IgD-negative memory B cell (primary cell): ENCODE data around the gene CAPN15. TPM values are rescaled to one million over a fixed set of nuclear protein-coding genes. Genes with fewer than 3 reads are reported as not detected.
"Not testable (repeated sequence)": the region's sequence is repeated elsewhere in the genome, so short reads cannot be mapped to it uniquely, and the experiment has no call there.

ENCODE experiments used
- H3K27ac Mint-ChIP-seq, 3 donors: one replicate each; pipeline ENCODE4 v1.8.0; 2020 to 2022; ENCODE audit warnings: mild to moderate bottlenecking in 3 of 3, mixed read lengths in 3 of 3, moderate library complexity in 1 of 3
- H3K27me3 Mint-ChIP-seq: one replicate; pipeline ENCODE4 v1.8.0; 2021; ENCODE audit warnings: mixed read lengths
- H3K36me3 Mint-ChIP-seq: one replicate; pipeline ENCODE4 v1.8.0; 2020; ENCODE audit warnings: mild to moderate bottlenecking, mixed read lengths
- H3K4me1 Mint-ChIP-seq, 3 donors: one replicate each; pipeline ENCODE4 v1.8.0; 2020 to 2022; ENCODE audit warnings: mixed read lengths in 3 of 3, mild to moderate bottlenecking in 1 of 3
- H3K4me3 Mint-ChIP-seq, 4 donors: one replicate each; pipeline ENCODE4 v1.8.0; 2020 to 2022; ENCODE audit warnings: mild to moderate bottlenecking in 4 of 4, mixed read lengths in 4 of 4, moderate library complexity in 3 of 4
- H3K9me3 Mint-ChIP-seq, 3 donors: one replicate each; pipeline ENCODE4 v1.8.0; 2020 to 2021; ENCODE audit warnings: mixed read lengths in 3 of 3, mild to moderate bottlenecking in 1 of 3
- polyA plus RNA-seq: library from polyadenylated mRNA; unstranded; fragments of 300-500 nt; fragmentation: Illumina TruSeq; gene quantifications from one replicate; pipeline ENCODE4 v1.2.3, GENCODE V29; 2021

The CAPN15 gene
- polyA plus RNA-seq, 1 donor from 2014 or later, result 9.1 TPM

GRCh38 chr16:500709-501108 lies 26.8 kb upstream of the CAPN15 start:
- Mint-ChIP-seq H3K4me1 (no peaks in the 10 kb centered on the region), H3K27me3 (no peaks in the 10 kb centered on the region), H3K36me3 (peaks cover 1% of the 10 kb centered on the region), H3K27ac (no peak overlapping the region), H3K4me3 (no peak overlapping the region), H3K9me3 (no peaks in the 10 kb centered on the region)

- H3K27ac Mint-ChIP-seq, result peak overlapping the region in 2 of 3 donors; percentile 10 to 46
- no peaks in the 10 kb centered on the region for H3K36me3 Mint-ChIP-seq
- H3K4me3 Mint-ChIP-seq, result no peak overlapping the region
- H3K27me3 Mint-ChIP-seq, result no peaks in the 10 kb centered on the region
- no peaks in the 10 kb centered on the region for H3K4me1 Mint-ChIP-seq
- no peaks in the 10 kb centered on the region for H3K9me3 Mint-ChIP-seq
Measured at GRCh38 chr16:502179-502943, 25.2 kb upstream of the CAPN15 start.

DNA sequence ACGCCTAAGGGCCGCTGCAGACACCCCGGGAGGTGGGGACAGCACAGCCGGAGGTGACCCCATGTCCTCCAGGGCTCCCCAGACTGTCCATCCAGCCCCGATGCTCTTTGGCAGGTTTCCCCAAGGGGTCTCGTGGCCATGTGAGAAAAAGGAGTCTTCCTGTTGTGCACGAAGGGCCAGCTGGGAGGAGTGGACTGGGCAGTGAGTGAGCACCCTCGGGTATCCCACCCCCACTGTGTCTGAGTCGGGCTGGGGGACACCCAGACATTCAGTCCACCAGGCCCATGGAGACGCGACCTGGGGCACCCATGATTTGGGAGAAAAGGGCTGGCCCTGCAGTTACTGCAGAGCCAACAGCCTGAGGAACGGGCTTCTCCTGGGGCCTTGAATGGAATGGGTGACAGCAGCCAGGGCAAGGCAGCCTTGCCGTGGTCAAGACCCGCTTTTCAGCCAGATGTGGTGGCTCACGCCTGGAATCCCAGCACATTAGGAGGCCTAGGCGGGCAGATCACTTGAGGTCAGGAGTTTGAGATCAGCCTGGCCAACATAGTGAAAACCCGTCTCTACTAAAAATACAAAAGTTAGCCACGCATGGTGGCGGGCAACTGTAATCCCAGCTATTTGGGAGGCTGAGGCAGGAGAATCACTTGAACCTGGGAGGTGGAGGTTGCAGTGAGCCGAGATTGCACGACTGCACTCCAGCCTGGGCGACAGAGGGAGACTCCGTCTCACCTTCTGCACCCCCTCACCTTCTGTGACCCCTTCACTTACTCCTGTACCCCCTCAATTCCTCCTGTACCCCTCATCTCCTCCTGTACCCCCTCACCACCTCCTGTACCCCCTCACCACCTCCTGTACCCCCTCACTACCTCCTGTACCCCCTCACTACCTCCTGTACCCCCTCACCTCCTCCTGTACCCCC lies 24.1 kb upstream of the CAPN15 start:
- no peaks in the 10 kb centered on the region for H3K27me3 Mint-ChIP-seq
- no peaks in the 10 kb centered on the region for H3K36me3 Mint-ChIP-seq
- H3K4me1 Mint-ChIP-seq, result no peaks in the 10 kb centered on the region
- H3K27ac Mint-ChIP-seq, result peak overlapping the region in 2 of 3 donors; percentile 10 to 46
- H3K9me3 Mint-ChIP-seq, result no peaks in the 10 kb centered on the region
- H3K4me3 Mint-ChIP-seq, result peak overlapping the region in 2 of 4 donors; percentile 58 to 65

GRCh38 chr16:505479-506245 lies 21.9 kb upstream of the CAPN15 start:
- Mint-ChIP-seq H3K27me3 (no peaks in the 10 kb centered on the region), H3K36me3 (peaks cover 4% of the 10 kb centered on the region), H3K4me3 (no peak overlapping the region), H3K27ac (no peak overlapping the region), H3K4me1 (no peaks in the 10 kb centered on the region), H3K9me3 (no peaks in the 10 kb centered on the region)

- Mint-ChIP-seq H3K27ac (no peak overlapping the region), H3K4me3 (no peak overlapping the region), H3K9me3 (no peaks in the 10 kb centered on the region), H3K36me3 (peaks cover 4% of the 10 kb centered on the region), H3K27me3 (no peaks in the 10 kb centered on the region), H3K4me1 (no peaks in the 10 kb centered on the region)
Measured at GRCh38 chr16:506246-506546, 21.3 kb upstream of the CAPN15 start.

DNA sequence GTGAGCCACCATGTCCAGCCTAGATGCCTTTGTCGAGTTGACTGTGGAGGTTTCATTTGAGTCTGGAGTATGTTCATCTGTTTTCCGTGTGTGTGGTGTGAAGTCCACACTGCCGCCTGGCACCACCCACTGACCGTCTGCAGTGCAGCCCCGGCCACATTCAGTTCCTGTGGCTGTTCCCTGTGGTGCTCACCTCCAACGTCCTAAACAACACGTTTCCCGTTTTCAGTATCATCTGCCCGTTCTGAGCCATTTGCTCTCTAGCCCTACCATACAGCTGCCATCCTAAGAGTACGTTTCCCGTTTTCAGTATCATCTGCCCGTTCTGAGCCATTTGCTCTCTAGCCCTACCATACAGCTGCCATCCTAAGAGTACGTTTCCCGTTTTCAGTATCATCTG lies 20.0 kb upstream of the CAPN15 start:
- not testable (repeated sequence) for H3K9me3 Mint-ChIP-seq

GRCh38 chr16:507996-508395 lies 19.5 kb upstream of the CAPN15 start:
- H3K27me3 Mint-ChIP-seq, result no peaks in the 10 kb centered on the region
- peaks cover 4% of the 10 kb centered on the region for H3K36me3 Mint-ChIP-seq
- no peaks in the 10 kb centered on the region for H3K9me3 Mint-ChIP-seq
- no peak overlapping the region for H3K27ac Mint-ChIP-seq
- H3K4me3 Mint-ChIP-seq, result no peak overlapping the region
- H3K4me1 Mint-ChIP-seq, result no peaks in the 10 kb centered on the region

More for the DNA sequence above, 20.0 kb upstream of the CAPN15 start:
- not testable (repeated sequence) for H3K4me1 Mint-ChIP-seq, H3K36me3 Mint-ChIP-seq, H3K4me3 Mint-ChIP-seq, H3K27me3 Mint-ChIP-seq, H3K27ac Mint-ChIP-seq

DNA sequence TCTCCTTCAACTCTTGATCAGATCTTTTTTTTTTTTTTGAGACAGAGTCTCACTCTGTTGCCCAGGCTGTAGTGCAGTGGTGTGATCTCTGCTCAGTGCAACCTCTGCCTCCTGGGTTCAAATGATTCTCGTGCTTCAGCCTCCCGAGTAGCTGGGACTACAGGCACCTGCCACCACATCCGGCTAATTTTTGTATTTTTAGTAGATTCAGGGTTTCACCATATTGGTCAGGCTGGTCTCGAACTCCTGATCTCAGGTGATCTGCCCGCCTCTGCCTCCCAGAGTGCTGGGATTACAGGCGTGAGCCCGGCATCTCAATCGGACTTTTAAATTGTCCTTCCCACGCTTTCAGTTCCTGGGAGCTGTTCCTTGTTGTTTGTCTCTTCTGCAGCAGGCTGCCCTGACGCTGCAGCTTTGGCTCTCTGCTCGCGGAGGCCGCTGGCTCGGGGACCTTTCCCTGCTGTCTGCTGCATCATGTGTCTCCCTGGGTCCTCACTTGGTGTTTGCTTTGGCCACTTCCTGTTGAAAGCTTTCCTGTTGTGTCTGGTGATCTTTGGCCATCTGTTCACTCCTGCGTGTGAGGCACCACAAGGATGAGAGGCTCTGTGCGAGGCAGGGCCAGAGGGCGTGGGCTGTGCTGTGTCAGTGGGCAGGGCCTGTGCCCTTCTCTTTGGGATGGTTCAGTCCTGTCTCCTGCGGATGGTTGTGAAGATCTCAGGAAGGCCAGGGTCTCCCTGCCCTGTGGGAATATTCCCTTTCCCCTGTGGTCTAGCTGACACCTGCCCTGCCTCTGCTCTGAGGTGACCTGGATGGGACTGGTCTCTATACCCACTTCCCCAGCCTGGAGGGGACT lies 18.4 kb upstream of the CAPN15 start:
- no peaks in the 10 kb centered on the region for H3K4me1 Mint-ChIP-seq
- H3K9me3 Mint-ChIP-seq, result no peaks in the 10 kb centered on the region
- H3K36me3 Mint-ChIP-seq, result peaks cover 4% of the 10 kb centered on the region
- H3K27ac Mint-ChIP-seq, result peak overlapping the region in 1 of 3 donors; percentile 85
- H3K4me3 Mint-ChIP-seq, result peak overlapping the region in 1 of 4 donors; percentile 44
- H3K27me3 Mint-ChIP-seq, result no peaks in the 10 kb centered on the region

DNA sequence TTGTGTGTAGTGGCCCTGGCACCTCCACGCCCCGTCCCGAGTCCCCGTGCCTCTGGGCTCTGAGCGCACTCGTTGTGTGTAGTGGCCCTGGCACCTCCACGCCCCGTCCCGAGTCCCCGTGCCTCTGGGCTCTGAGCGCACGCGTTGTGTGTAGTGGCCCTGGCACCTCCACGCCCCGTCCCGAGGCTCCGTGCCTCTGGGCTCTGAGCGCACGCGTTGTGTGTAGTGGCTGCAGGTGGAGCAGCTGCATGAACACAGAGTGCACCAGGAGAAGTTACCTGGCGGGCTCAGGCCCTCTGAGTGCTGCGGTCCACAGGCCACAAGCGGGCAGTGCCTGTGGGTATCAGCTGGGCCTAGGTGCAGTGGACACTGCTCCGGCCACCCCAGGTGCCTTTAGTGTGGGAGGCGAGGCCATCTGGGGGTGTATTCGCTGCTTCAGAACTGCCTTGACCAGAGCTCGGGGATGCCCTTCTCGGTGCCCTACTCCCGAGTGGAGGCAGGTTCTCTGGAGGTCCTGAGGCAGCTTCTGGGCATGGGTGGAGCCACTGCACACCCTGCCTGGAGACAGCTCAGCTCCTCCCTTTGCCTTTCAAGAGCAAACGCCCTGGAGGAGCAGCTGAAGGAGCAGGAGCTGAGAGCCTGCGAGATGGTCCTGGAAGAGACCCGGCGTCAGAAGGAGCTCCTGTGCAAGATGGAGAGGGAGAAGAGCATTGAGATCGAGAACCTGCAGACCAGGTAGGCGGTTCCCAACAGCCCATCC lies 17.3 kb upstream of the CAPN15 start:
- no peak overlapping the region for H3K4me3 Mint-ChIP-seq
- H3K4me1 Mint-ChIP-seq, result no peaks in the 10 kb centered on the region
- peaks cover 7% of the 10 kb centered on the region for H3K36me3 Mint-ChIP-seq
- H3K9me3 Mint-ChIP-seq, result no peaks in the 10 kb centered on the region
- H3K27me3 Mint-ChIP-seq, result no peaks in the 10 kb centered on the region
- no peak overlapping the region for H3K27ac Mint-ChIP-seq

- Mint-ChIP-seq H3K27me3 (no peaks in the 10 kb centered on the region), H3K4me3 (no peak overlapping the region), H3K36me3 (peaks cover 7% of the 10 kb centered on the region), H3K4me1 (no peaks in the 10 kb centered on the region), H3K27ac (no peak overlapping the region), H3K9me3 (no peaks in the 10 kb centered on the region)
Measured at GRCh38 chr16:512802-513201, 14.7 kb upstream of the CAPN15 start.

- H3K4me3 Mint-ChIP-seq, result no peak overlapping the region
- H3K27ac Mint-ChIP-seq, result no peak overlapping the region
- H3K36me3 Mint-ChIP-seq, result peaks cover 7% of the 10 kb centered on the region
- H3K9me3 Mint-ChIP-seq, result no peaks in the 10 kb centered on the region
- no peaks in the 10 kb centered on the region for H3K4me1 Mint-ChIP-seq
- no peaks in the 10 kb centered on the region for H3K27me3 Mint-ChIP-seq
Measured at GRCh38 chr16:513950-514349, 13.6 kb upstream of the CAPN15 start.

DNA sequence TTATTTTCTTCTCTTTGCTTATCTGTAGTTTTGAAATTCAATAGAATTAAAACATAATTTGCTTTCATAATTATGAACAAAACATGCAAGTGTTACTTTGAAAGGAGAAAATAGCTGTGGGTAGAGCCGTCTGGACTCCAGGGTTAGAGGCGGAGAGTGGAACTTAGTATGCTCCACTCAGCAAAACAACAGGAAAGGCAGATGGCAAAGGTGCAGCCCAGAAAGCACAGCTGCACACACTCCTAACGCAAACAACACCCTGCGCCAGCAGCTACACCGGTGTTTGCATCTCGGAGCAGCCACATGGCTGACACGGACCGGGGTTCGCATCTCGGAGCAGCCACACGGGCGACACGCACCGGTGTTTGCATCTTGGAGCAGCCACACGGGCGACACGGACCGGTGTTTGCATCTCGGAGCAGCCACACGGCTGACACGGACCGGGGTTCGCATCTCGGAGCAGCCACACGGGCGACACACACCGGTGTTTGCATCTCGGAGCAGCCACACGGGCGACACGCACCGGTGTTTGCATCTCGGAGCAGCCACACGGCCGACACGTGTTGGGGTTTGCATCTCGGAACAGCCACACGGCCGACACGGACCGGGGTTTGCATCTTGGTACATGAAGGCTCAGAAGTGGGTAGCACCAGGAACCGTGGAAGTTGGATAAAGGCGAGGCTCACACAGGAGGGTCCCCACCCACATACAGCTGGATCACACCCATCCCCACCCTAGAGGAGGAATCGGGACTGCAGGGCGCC lies 12.2 kb upstream of the CAPN15 start:
- Mint-ChIP-seq H3K27ac (peak overlapping the region in 1 of 3 donors; percentile 57), H3K4me1 (no peaks in the 10 kb centered on the region), H3K4me3 (no peak overlapping the region)

GRCh38 chr16:515939-516226 lies 11.6 kb upstream of the CAPN15 start:
- peaks cover 6% of the 10 kb centered on the region for H3K36me3 Mint-ChIP-seq
- H3K4me1 Mint-ChIP-seq, result no peaks in the 10 kb centered on the region
- no peaks in the 10 kb centered on the region for H3K9me3 Mint-ChIP-seq
- no peak overlapping the region for H3K4me3 Mint-ChIP-seq
- no peak overlapping the region for H3K27ac Mint-ChIP-seq
- no peaks in the 10 kb centered on the region for H3K27me3 Mint-ChIP-seq

More for the DNA sequence above, 12.2 kb upstream of the CAPN15 start:
- Mint-ChIP-seq H3K27me3 (no peaks in the 10 kb centered on the region), H3K36me3 (peaks cover 6% of the 10 kb centered on the region), H3K9me3 (no peaks in the 10 kb centered on the region)
